Activated CD4-positive, alpha-beta T cell treated with anti-CD3 and anti-CD28 coated beads, Interleukin-2, amount 10 ng/mL, durations not matched to agents 24 days and 14 days (primary cell): ENCODE results near the gene CIAPIN1. TPM values are rescaled to one million over a fixed set of nuclear protein-coding genes. Genes with fewer than 3 reads are reported as not detected.

Experiments used
- DNase-seq: peaks from one replicate; pipeline ENCODE4 v3.0.0; 2022
- H3K27ac Mint-ChIP-seq: one replicate; pipeline ENCODE4 v1.8.0; 2022; ENCODE audit warnings: mild to moderate bottlenecking, mixed read lengths
- H3K27me3 Mint-ChIP-seq: one replicate; pipeline ENCODE4 v1.8.0; 2022; ENCODE audit warnings: mixed read lengths
- H3K36me3 Mint-ChIP-seq: one replicate; pipeline ENCODE4 v1.8.0; 2022; ENCODE audit warnings: low read depth, mild to moderate bottlenecking, mixed read lengths
- H3K4me1 Mint-ChIP-seq: one replicate; pipeline ENCODE4 v1.8.0; 2021; ENCODE audit warnings: mixed read lengths
- H3K4me3 Mint-ChIP-seq: one replicate; pipeline ENCODE4 v1.8.0; 2022; ENCODE audit warnings: mild to moderate bottlenecking, moderate library complexity, mixed read lengths
- H3K9me3 Mint-ChIP-seq: one replicate; pipeline ENCODE4 v1.8.0; 2021; ENCODE audit warnings: mixed read lengths
- intact Hi-C: fragments of 100-400 bp; cut with micrococcal nuclease; formaldehyde crosslinking; loops from one replicate; pipeline ENCODE4 v1.15.1; 2023
- total RNA-seq: library from RNA; stranded (reverse); gene quantifications from 2 replicates; pipeline ENCODE4 v1.2.3, GENCODE V29; 2022

Gene CIAPIN1
- total RNA-seq, 1 donor from 2014 or later, result 85.4 TPM

DNA sequence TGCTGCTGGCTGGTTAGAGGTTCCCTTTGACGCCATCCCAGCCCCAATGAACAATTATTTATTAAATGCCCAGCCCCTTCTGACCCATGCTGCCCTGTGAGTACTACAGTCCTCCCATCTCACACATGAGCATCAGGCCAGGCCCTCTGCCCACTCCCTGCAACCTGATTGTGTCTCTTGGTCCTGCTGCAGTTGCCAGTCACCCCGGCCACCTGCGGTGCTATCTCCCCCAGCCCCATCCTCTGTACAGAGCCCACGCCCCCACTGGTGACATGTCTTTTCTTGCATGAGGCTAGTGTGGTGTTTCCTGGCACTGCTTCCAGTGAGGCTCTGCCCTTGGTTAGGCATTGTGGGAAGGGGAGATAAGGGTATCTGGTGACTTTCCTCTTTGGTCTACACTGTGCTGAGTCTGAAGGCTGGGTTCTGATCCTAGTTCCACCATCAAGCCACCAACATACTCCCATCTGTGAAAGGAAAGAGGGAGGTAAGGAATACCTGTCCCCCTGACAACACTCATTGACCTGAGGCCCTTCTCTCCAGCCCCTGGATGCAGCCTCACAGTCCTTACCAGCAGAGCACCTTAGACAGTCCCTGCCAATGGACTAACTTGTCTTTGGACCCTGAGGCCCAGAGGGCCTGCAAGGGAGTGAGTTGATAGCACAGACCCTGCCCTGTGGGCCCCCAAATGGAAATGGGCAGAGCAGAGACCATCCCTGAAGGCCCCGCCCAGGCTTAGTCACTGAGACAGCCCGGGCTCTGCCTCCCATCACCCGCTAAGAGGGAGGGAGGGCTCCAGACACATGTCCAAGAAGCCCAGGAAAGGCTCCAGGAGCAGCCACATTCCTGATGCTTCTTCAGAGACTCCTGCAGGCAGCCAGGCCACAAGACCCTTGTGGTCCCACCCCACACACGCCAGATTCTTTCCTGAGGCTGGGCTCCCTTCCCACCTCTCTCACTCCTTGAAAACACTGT lies 63.6 kb downstream of the CIAPIN1 start:
- Mint-ChIP-seq H3K27me3 (peaks cover 2% of the 10 kb centered on the region), H3K4me1 (no peaks in the 10 kb centered on the region), H3K4me3 (no peak overlapping the region), H3K9me3 (no peaks in the 10 kb centered on the region), H3K36me3 (no peaks in the 10 kb centered on the region), H3K27ac (no peak overlapping the region)
- intact Hi-C loops, result no loop called here
- DNase-seq, result no peak

DNA sequence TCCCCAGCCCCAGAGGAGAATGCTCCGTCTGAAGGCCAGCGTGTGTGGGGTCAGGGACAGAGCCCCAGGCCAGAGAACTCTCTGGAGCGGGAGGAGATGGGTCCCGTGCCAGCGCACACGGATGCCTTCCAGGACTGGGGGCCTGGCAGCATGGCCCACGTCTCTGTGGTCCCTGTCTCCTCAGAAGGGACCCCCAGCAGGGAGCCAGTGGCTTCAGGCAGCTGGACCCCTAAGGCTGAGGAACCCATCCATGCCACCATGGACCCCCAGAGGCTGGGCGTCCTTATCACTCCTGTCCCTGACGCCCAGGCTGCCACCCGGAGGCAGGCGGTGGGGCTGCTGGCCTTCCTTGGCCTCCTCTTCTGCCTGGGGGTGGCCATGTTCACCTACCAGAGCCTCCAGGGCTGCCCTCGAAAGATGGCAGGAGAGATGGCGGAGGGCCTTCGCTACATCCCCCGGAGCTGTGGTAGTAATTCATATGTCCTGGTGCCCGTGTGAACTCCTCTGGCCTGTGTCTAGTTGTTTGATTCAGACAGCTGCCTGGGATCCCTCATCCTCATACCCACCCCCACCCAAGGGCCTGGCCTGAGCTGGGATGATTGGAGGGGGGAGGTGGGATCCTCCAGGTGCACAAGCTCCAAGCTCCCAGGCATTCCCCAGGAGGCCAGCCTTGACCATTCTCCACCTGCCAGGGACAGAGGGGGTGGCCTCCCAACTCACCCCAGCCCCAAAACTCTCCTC lies 64.5 kb downstream of the CIAPIN1 start:
- no peaks in the 10 kb centered on the region for H3K36me3 Mint-ChIP-seq
- intact Hi-C loops, result no loop called here
- H3K27me3 Mint-ChIP-seq, result peaks cover 2% of the 10 kb centered on the region
- H3K9me3 Mint-ChIP-seq, result no peaks in the 10 kb centered on the region
- no peak for DNase-seq
- H3K27ac Mint-ChIP-seq, result no peak overlapping the region
- no peak overlapping the region for H3K4me3 Mint-ChIP-seq
- peaks cover 3% of the 10 kb centered on the region for H3K4me1 Mint-ChIP-seq

DNA sequence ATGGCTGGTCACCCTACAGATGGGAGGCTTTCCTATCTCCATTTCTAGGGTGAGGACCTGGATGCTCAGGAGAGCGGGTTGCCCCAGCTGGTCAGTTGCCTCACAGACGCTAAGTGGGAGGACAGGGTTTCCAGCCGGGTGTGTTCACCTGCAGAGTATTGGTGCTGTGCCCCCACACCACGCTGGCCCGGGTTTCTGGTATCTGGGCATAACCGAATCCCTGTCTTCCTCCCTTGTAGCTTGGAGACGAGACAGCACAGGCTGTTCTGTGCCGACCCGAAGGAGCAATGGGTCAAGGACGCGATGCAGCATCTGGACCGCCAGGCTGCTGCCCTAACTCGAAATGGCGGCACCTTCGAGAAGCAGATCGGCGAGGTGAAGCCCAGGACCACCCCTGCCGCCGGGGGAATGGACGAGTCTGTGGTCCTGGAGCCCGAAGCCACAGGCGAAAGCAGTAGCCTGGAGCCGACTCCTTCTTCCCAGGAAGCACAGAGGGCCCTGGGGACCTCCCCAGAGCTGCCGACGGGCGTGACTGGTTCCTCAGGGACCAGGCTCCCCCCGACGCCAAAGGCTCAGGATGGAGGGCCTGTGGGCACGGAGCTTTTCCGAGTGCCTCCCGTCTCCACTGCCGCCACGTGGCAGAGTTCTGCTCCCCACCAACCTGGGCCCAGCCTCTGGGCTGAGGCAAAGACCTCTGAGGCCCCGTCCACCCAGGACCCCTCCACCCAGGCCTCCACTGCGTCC lies 65.2 kb downstream of the CIAPIN1 start:
- H3K27me3 Mint-ChIP-seq, result peaks cover 2% of the 10 kb centered on the region
- H3K4me1 Mint-ChIP-seq, result peaks cover 8% of the 10 kb centered on the region
- H3K36me3 Mint-ChIP-seq, result no peaks in the 10 kb centered on the region
- no peak overlapping the region for H3K4me3 Mint-ChIP-seq
- H3K27ac Mint-ChIP-seq, result no peak overlapping the region
- no peaks in the 10 kb centered on the region for H3K9me3 Mint-ChIP-seq
- intact Hi-C loops, result no loop called here
- DNase-seq, result no peak

DNA sequence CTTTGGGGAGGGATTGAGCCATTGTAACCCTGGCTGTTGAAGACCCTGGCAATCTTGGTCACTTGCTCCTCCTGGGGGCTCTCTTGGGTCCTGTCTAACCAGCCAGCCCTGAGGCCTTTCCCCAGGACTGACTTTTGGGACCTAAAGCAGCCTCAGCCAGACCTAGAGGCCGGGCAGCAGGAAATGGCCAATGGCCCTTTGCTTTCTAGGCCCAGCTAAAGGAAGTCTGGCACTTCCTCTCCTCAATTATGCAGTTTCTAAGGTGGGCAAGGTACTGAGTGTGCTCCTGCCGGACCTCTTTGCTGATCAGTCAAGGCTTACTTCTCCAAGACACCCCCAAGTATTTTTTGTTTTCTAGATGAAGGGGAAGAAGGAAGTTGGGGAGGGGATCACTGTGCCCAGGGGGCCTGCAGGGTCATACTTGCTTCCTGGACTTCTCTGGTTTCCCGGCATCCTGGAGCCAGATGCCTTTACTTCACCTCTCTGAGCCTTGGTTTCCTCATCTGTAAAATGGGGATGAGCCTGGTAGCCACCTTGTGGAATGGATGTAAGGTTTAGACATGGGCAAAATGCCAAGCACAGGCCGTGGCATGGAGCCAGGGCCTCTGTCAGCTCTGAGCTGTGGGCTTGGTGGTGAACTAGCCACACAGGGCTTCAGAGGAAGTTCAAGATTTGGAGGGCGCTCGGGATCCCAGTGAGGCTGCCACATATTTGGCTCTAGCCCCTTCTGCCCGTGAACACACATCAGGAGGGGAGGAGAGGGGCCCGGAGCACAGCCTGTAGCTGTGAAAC lies 66.3 kb downstream of the CIAPIN1 start:
- intact Hi-C loops, result no loop called here
- Mint-ChIP-seq H3K36me3 (no peaks in the 10 kb centered on the region), H3K4me1 (peaks cover 17% of the 10 kb centered on the region), H3K4me3 (no peak overlapping the region), H3K27me3 (peaks cover 2% of the 10 kb centered on the region), H3K9me3 (no peaks in the 10 kb centered on the region), H3K27ac (no peak overlapping the region)
- DNase-seq, result no peak

DNA sequence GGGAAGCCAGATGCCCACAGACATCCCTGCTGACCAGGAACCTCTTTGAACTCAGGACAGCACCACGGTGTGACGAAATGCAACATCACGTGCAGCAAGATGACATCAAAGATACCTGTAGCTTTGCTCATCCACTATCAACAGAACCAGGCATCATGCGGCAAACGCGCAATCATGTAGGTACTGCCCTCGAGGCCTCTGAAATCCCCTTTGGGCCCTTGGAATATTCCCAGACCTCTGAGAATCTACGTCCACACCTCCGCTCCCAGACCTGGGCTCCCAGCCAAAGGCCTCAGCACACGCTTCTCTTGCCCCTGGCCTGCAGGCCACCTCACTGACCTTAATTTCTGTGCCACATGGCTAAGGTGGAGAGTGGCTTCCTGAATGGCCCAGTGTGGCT lies 67.6 kb downstream of the CIAPIN1 start:
- Mint-ChIP-seq H3K27me3 (peaks cover 2% of the 10 kb centered on the region), H3K9me3 (no peaks in the 10 kb centered on the region), H3K36me3 (no peaks in the 10 kb centered on the region), H3K4me3 (no peak overlapping the region), H3K27ac (no peak overlapping the region), H3K4me1 (peaks cover 17% of the 10 kb centered on the region)
- intact Hi-C loops, result loop anchor here (5.0 kb wide), 2 partner anchors 38 to 42 kb away; no protein-coding TSS in a partner anchor
- DNase-seq, result no peak

Other genes starting within 250 kb of the CIAPIN1 start
- gene ARL2BP, start 202.1 kb downstream of the CIAPIN1 start, total RNA-seq, result 24.9 and 26.7 TPM in 2 replicates
- gene PLLP, start 162.7 kb downstream of the CIAPIN1 start, total RNA-seq, result not detected in 2 replicates
- gene CCL22, start 88.6 kb downstream of the CIAPIN1 start, total RNA-seq, result 14.1 and 14.6 TPM in 2 replicates
- gene CX3CL1, start 74.9 kb downstream of the CIAPIN1 start, total RNA-seq, result not detected in 2 replicates
- 0.66 TPM in 1 of 2 replicates, not detected in the other for gene CCL17, start 42.6 kb downstream of the CIAPIN1 start, total RNA-seq
- gene COQ9, start 94 bp upstream of the CIAPIN1 start, total RNA-seq, result 55.2 and 56.7 TPM in 2 replicates
- gene POLR2C, start 15.3 kb upstream of the CIAPIN1 start, total RNA-seq, result 88.5 and 90.7 TPM in 2 replicates
- 4.2 and 4.3 TPM in 2 replicates for gene DOK4, start 39.1 kb upstream of the CIAPIN1 start, total RNA-seq
- gene CCDC102A, start 89.2 kb upstream of the CIAPIN1 start, total RNA-seq, result 6.0 and 6.7 TPM in 2 replicates
- gene ADGRG5, start 95.3 kb upstream of the CIAPIN1 start, total RNA-seq, result 5.4 and 6.1 TPM in 2 replicates
- 3.8 and 4.8 TPM in 2 replicates for gene ADGRG1, start 181.2 kb upstream of the CIAPIN1 start, total RNA-seq
- not detected in 2 replicates for gene ADGRG3, start 220.9 kb upstream of the CIAPIN1 start, total RNA-seq
- 0.09 TPM in 1 of 2 replicates, not detected in the other for gene DRC7, start 247.4 kb upstream of the CIAPIN1 start, total RNA-seq